IMR-90 (cell line): ENCODE data around the gene C15orf62. TPM values are rescaled to one million over a fixed set of nuclear protein-coding genes. Genes with fewer than 3 reads are reported as not detected.
A peak's percentile ranks its signal among the peaks of the same experiment; 100 is the strongest.

Experiments
- ATAC-seq: fragments of 200-7000 bp; cut with Tn5 transposase; 2 replicates; pipeline ENCODE4 v1.9.1; 2020; ENCODE audit warnings: low read depth, mild to moderate bottlenecking, moderate library complexity
- BruUV-seq: library from RNA; stranded (reverse); fragments of 400-500 nt; replicated peaks from 2 replicates; lab custom pipeline; 2021; lab: Mats Ljungman, UMichigan
- CTCF ChIA-PET: fragments of 300-600 bp; formaldehyde crosslinking; extraction: SDS; loops from one replicate; lab custom pipeline; 2021; ENCODE audit warnings: antibody characterized with exemption; lab: Yijun Ruan, JAX
- POLR2A ChIA-PET: fragments of 300-600 bp; sonication (Branson Sonifier 250); formaldehyde crosslinking; loops from one replicate; lab custom pipeline; 2022; ENCODE audit warnings: antibody characterized with exemption; ENCODE audit not compliant: unreplicated experiment; lab: Charles Lee
- DNase-seq: peaks from one replicate; pipeline ENCODE4 v3.0.0; 2013
- H2AFZ ChIP-seq: replicated peaks from 2 replicates; pipeline ENCODE3; 2013; ENCODE audit warnings: low read length, mild to moderate bottlenecking; ENCODE audit not compliant: poor library complexity
- H2AK5ac ChIP-seq: 2 replicates; pipeline ENCODE4 v1.6.1; 2013; ENCODE audit warnings: low read depth, low read length, inconsistent platforms
- H2AK9ac ChIP-seq: replicated peaks from 2 replicates; pipeline ENCODE3; 2013; ENCODE audit warnings: mild to moderate bottlenecking, low read depth, low read length, moderate library complexity; ENCODE audit not compliant: poor library complexity
- H2BK120ac ChIP-seq: 2 replicates; pipeline ENCODE4 v1.6.1; 2013; ENCODE audit warnings: low read depth, low read length, inconsistent platforms
- H2BK15ac ChIP-seq: 3 replicates; pipeline ENCODE4 v1.6.1; 2013; ENCODE audit warnings: low read depth, low read length, inconsistent platforms
- H2BK20ac ChIP-seq: 2 replicates; pipeline ENCODE4 v1.6.1; 2013; ENCODE audit warnings: low read depth, mild to moderate bottlenecking, inconsistent platforms, low read length, moderate library complexity
- H2BK5ac ChIP-seq: 2 replicates; pipeline ENCODE4 v1.6.1; 2013; ENCODE audit warnings: mild to moderate bottlenecking, low read depth, low read length, inconsistent platforms; ENCODE audit not compliant: poor library complexity, severe bottlenecking
- H3K14ac ChIP-seq: replicated peaks from 2 replicates; pipeline ENCODE4 v1.6.1; 2013; ENCODE audit warnings: low read depth, low read length, inconsistent platforms
- H3K18ac ChIP-seq: 2 replicates; pipeline ENCODE4 v1.6.1; 2013; ENCODE audit warnings: low read depth, low read length, control low read depth
- H3K23ac ChIP-seq: 2 replicates; pipeline ENCODE4 v1.6.1; 2013; ENCODE audit warnings: low read depth, low read length, inconsistent platforms
- H3K27ac ChIP-seq: 2 replicates; pipeline ENCODE4 v1.5.1; 2013; ENCODE audit warnings: mild to moderate bottlenecking, control low read depth, low read length; ENCODE audit not compliant: insufficient read depth
- H3K27me3 ChIP-seq: 2 replicates; pipeline ENCODE4 v1.6.1; 2013; ENCODE audit warnings: low read length; ENCODE audit not compliant: control insufficient read depth, insufficient read depth
- H3K36me3 ChIP-seq: 2 replicates; pipeline ENCODE4 v1.6.1; 2013; ENCODE audit warnings: low read length, mixed read lengths; ENCODE audit not compliant: control insufficient read depth, insufficient read depth
- H3K4ac ChIP-seq: 2 replicates; pipeline ENCODE4 v1.6.1; 2013; ENCODE audit warnings: low read depth, low read length, inconsistent platforms
- H3K4me1 ChIP-seq: 2 replicates; pipeline ENCODE4 v1.6.1; 2013; ENCODE audit warnings: low read length, mixed read lengths; ENCODE audit not compliant: control insufficient read depth, insufficient read depth
- H3K4me2 ChIP-seq: 2 replicates; pipeline ENCODE4 v1.6.1; 2013; ENCODE audit warnings: low read depth, mild to moderate bottlenecking, control low read depth, low read length, moderate library complexity
- H3K4me3 ChIP-seq: 2 replicates; pipeline ENCODE4 v1.5.1; 2013; ENCODE audit warnings: low read depth, mild to moderate bottlenecking, control low read depth, low read length, moderate library complexity; ENCODE audit not compliant: insufficient read depth
- H3K56ac ChIP-seq: 2 replicates; pipeline ENCODE4 v1.6.1; 2013; ENCODE audit warnings: low read length, inconsistent platforms; ENCODE audit not compliant: insufficient read depth; ENCODE audit errors: extremely low read depth
- H3K79me1 ChIP-seq, 2 experiments: 2 replicates each; pipeline ENCODE4 v1.6.1; 2013; ENCODE audit warnings: low read length in 2 of 2, inconsistent platforms in 1 of 2, low read depth in 1 of 2
- H3K9ac ChIP-seq: 2 replicates; pipeline ENCODE4 v1.6.1; 2013; ENCODE audit warnings: low read depth, low read length, control low read depth
- H3K9me1 ChIP-seq: 2 replicates; pipeline ENCODE4 v1.6.1; 2013; ENCODE audit warnings: low read length, inconsistent platforms; ENCODE audit not compliant: insufficient read depth
- H3K9me3 ChIP-seq: 2 replicates; pipeline ENCODE4 v1.6.1; 2013; ENCODE audit warnings: low read length; ENCODE audit not compliant: control insufficient read depth, insufficient read depth
- H4K20me1 ChIP-seq: 2 replicates; pipeline ENCODE4 v1.6.1; 2013; ENCODE audit warnings: low read length, inconsistent platforms; ENCODE audit not compliant: insufficient read depth
- H4K5ac ChIP-seq: 2 replicates; pipeline ENCODE4 v1.6.1; 2013; ENCODE audit warnings: mild to moderate bottlenecking, low read depth, low read length, control low read depth
- H4K8ac ChIP-seq, 2 experiments: 2 replicates each; pipeline ENCODE4 v1.6.1; 2013; ENCODE audit warnings: low read depth in 2 of 2, low read length in 2 of 2, control low read depth in 1 of 2, inconsistent platforms in 1 of 2
- H4K91ac ChIP-seq: 2 replicates; pipeline ENCODE4 v1.6.1; 2013; ENCODE audit warnings: low read depth, low read length, inconsistent platforms; ENCODE audit not compliant: insufficient read depth
- CTCF ChIP-seq: conservative IDR thresholded peaks from 2 replicates; pipeline ENCODE4 v1.5.1; 2012; ENCODE audit warnings: mild to moderate bottlenecking, low read depth, low read length, improper control_type of control experiment
- FOS ChIP-seq: fragments of 150-350 bp; IDR thresholded peaks from 2 replicates; pipeline ENCODE4 v1.6.1; 2016; ENCODE audit warnings: low read depth, low read length
- WGBS, 2 experiments: methylation state at CpG; one replicate each; pipeline versions ENCODE4 v1.1.5 to v1.1.7; 2013; ENCODE audit warnings: missing lambda C conversion rate in 2 of 2; ENCODE audit not compliant: insufficient read length in 1 of 2; ENCODE audit errors: extremely low coverage in 2 of 2; 5-methylcytosine and 5-hydroxymethylcytosine counted together
- dilution Hi-C: fragments of 300-500 bp; cut with HindIII; formaldehyde crosslinking; loops from one replicate; pipeline ENCODE4 v1.14.3; 2018; ENCODE audit warnings: low sequenced_read_pairs; ENCODE audit not compliant: unreplicated experiment
- in situ Hi-C: fragments of 300-500 bp; cut with MboI; formaldehyde crosslinking; loops from 3 replicates; pipeline ENCODE4 v1.14.3; 2019; ENCODE audit warnings: low sequenced_read_pairs, inconsistent platforms, mixed read lengths
- intact Hi-C: fragments of 100-400 bp; cut with micrococcal nuclease; formaldehyde crosslinking; loops from 2 replicates; pipeline ENCODE4 v1.10.0; 2022
- polyA plus RNA-seq, 3 experiments: library from polyadenylated mRNA; depleted of rRNA; stranded (reverse); fragments of >200 nt; gene quantifications; 2 replicates each; pipeline ENCODE4 v1.2.3, GENCODE V29; 2012; ENCODE audit warnings: low replicate concordance in 1 of 3
- total RNA-seq: library from RNA; depleted of rRNA; stranded (reverse); fragments of >200 nt; gene quantifications from 2 replicates; pipeline ENCODE4 v1.2.3, GENCODE V29; 2012

Gene C15orf62
- total and polyA plus RNA-seq, 2 of the 4 experiments (the other 2 are of a cell fraction) = not detected

GRCh38 chr15:40739854-40740253, 29.9 kb upstream of the C15orf62 start:
- no TSS peak for BruUV-seq
- intact Hi-C loops = no loop called here
- no peak for TF ChIP-seq FOS
- TF ChIP-seq CTCF = 0 out of 2 replicates have a peak, but pooled peaks have one; percentile 3

More at GRCh38 chr15:40739854-40740253, 29.9 kb upstream of the C15orf62 start:
- Histone ChIP-seq H3K27ac (no peak overlapping the region), H3K27me3 (no peaks in the 10 kb centered on the region), H3K18ac (no peak overlapping the region), H3K4me1 (peaks cover 3% of the 10 kb centered on the region; the same call in 1 of the 2 replicates), H2AK9ac (no peak overlapping the region), H2BK5ac (no peak overlapping the region), H2AK5ac (no peak overlapping the region), H3K9ac (no peak overlapping the region), H2BK20ac (no peak overlapping the region), H2BK15ac (no peak overlapping the region), H4K8ac (no peak overlapping the region), H3K4me2 (no peak overlapping the region), H3K9me1 (no peaks in the 10 kb centered on the region), H3K79me1 (peaks cover 4 to 14% of the 10 kb centered on the region in 2 experiments), H2BK120ac (no peak overlapping the region), H3K36me3 (peaks cover 30% of the 10 kb centered on the region), H3K14ac (no peak overlapping the region), H4K91ac (no peak overlapping the region), H3K56ac (no peak overlapping the region), H3K23ac (no peak overlapping the region), H2AFZ (no peak overlapping the region), H4K5ac (no peak overlapping the region), H4K20me1 (peaks cover 4% of the 10 kb centered on the region; the same call in 1 of the 2 replicates), H3K4me3 (no peak overlapping the region), H3K4ac (no peak overlapping the region), H3K9me3 (no peaks in the 10 kb centered on the region)
- POLR2A ChIA-PET = no interaction called here
- DNase-seq = no peak
- ATAC-seq = no peak
- CTCF ChIA-PET = no interaction called here
- in situ Hi-C loops (no loop called here), dilution Hi-C loops (no loop called here)
- no CpG with 5 or more reads among the region's 2 CpGs for WGBS, 2 experiments
